Dendritic cell treated with granulocyte-macrophage colony-stimulating factor and Interleukin-4, amounts not matched to agents 40 ng/mL and 50 ng/mL, for 4 days (primary cell): ENCODE measurements around the gene DCXR.
"Not testable (repeated sequence)": the region's sequence is repeated elsewhere in the genome, so short reads cannot be mapped to it uniquely, and the experiment has no call there.

ENCODE experiments used
- H3K27ac Mint-ChIP-seq: one replicate; pipeline ENCODE4 v1.8.0; 2022; ENCODE audit warnings: mild to moderate bottlenecking, mixed read lengths
- H3K27me3 Mint-ChIP-seq: one replicate; pipeline ENCODE4 v1.8.0; 2022; ENCODE audit warnings: mild to moderate bottlenecking, mixed read lengths
- H3K36me3 Mint-ChIP-seq: one replicate; pipeline ENCODE4 v1.8.0; 2022; ENCODE audit warnings: low read depth, mixed read lengths
- H3K4me1 Mint-ChIP-seq: one replicate; pipeline ENCODE4 v1.8.0; 2022; ENCODE audit warnings: low read depth, mixed read lengths
- H3K4me3 Mint-ChIP-seq: one replicate; pipeline ENCODE4 v1.8.0; 2022; ENCODE audit warnings: mild to moderate bottlenecking, moderate library complexity, mixed read lengths
- H3K9me3 Mint-ChIP-seq: one replicate; pipeline ENCODE4 v1.8.0; 2022; ENCODE audit warnings: mixed read lengths
- intact Hi-C: fragments of 100-400 bp; cut with micrococcal nuclease; formaldehyde crosslinking; loops from one replicate; pipeline ENCODE4 v1.15.0; 2022

The DCXR gene

GRCh38 chr17:82047914-82048570, 10.5 kb upstream of the DCXR start:
- H3K9me3 Mint-ChIP-seq = no peaks in the 10 kb centered on the region
- no peaks in the 10 kb centered on the region for H3K27me3 Mint-ChIP-seq
- intact Hi-C loops = no loop called here
- H3K4me1 Mint-ChIP-seq = peaks cover 32% of the 10 kb centered on the region
- no peak overlapping the region for H3K4me3 Mint-ChIP-seq
- peaks cover 49% of the 10 kb centered on the region for H3K36me3 Mint-ChIP-seq
- H3K27ac Mint-ChIP-seq = peak overlapping the region; percentile 54

DNA sequence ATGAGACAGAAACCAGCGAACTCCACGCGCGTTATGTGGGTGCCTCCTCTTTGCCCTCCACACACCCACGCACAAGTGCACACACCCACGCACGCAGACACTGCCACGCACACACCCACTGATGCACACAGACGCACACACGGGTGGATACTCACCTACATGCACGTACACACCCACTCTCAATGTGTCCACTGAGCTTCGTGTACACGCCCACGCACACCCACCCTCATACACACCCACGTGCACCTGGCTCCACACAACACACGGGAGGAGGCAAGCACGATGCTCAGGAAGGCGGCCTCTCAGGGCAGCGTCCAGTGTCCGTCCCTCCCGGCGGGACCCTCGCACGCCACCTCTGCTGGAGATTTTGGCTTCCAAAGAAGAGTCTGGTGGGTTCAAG, 9.9 kb upstream of the DCXR start:
- Mint-ChIP-seq H3K36me3 (peaks cover 47% of the 10 kb centered on the region), H3K27me3 (no peaks in the 10 kb centered on the region), H3K9me3 (no peaks in the 10 kb centered on the region), H3K27ac (no peak overlapping the region), H3K4me3 (no peak overlapping the region), H3K4me1 (peaks cover 26% of the 10 kb centered on the region)
- intact Hi-C loops = no loop called here

DNA sequence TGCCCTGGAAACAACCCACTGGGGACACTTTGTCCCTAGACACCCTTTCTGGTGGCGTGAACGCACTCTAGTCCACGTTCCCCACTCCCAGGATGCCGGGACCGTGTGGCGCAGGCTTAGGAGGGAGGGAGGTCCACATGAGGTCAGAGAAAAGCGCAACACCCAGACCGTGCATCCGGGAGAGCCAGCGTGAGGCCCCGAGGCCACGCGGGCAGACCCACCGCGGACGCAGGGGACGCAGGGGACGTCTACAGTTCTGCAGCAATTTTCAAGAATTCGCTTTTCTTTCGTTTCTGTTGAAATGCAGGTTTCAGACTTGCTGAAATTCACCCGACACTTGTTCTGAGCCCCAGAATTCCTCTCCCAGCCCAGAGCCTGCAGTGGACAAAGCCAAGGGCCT, 9.4 kb upstream of the DCXR start:
- peaks cover 47% of the 10 kb centered on the region for H3K36me3 Mint-ChIP-seq
- no peak overlapping the region for H3K27ac Mint-ChIP-seq
- H3K4me1 Mint-ChIP-seq = peaks cover 26% of the 10 kb centered on the region
- no peaks in the 10 kb centered on the region for H3K27me3 Mint-ChIP-seq
- no peak overlapping the region for H3K4me3 Mint-ChIP-seq
- intact Hi-C loops = no loop called here
- no peaks in the 10 kb centered on the region for H3K9me3 Mint-ChIP-seq

- intact Hi-C loops = no loop called here
- H3K9me3 Mint-ChIP-seq = no peaks in the 10 kb centered on the region
- H3K4me1 Mint-ChIP-seq = peaks cover 31% of the 10 kb centered on the region
- no peak overlapping the region for H3K27ac Mint-ChIP-seq
- H3K27me3 Mint-ChIP-seq = peaks cover 4% of the 10 kb centered on the region
- H3K36me3 Mint-ChIP-seq = peaks cover 46% of the 10 kb centered on the region
- no peak overlapping the region for H3K4me3 Mint-ChIP-seq
Observed at GRCh38 chr17:82045936-82046484, 8.5 kb upstream of the DCXR start.

DNA sequence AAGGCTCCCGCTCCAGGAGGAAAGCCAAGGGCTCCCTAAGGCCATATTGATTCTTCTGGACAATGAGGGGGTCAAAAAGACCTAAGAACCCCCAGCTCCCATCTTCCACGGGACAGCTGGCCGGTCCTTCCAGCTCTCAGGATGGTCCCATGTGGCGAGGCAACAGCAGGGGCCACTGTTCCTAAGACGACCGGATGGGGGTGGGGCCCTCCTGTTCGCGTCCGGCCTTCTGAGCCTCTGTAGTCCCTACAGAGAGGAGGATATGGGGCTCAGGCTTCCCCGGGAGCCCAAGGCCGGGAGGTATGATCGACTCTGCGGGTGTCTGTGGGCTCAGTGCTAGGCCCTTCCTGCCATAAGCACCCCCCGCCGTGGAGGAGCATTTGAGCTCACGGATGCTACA, 6.0 kb upstream of the DCXR start:
- Mint-ChIP-seq H3K4me1 (peaks cover 19% of the 10 kb centered on the region), H3K27me3 (peaks cover 7% of the 10 kb centered on the region), H3K4me3 (no peak overlapping the region), H3K27ac (no peak overlapping the region), H3K9me3 (no peaks in the 10 kb centered on the region), H3K36me3 (peaks cover 21% of the 10 kb centered on the region)
- intact Hi-C loops = no loop called here

DNA sequence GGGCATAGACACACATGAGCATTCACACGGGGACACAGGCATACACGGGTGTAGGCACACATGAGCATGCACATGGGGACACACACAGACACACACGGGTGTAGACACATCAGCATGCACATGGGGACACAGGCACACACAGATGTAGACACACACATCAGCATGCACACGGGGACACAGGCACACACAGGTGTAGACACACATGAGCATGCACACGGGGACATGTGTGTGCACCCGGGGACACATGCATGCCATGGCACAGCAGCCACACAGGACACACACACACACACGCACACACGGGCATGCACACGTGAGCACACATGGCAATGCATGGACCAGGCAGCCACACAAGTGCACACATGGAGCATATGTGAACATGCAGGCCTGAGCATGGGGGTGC, 5.2 kb upstream of the DCXR start:
- intact Hi-C loops = no loop called here
- Mint-ChIP-seq H3K27me3 (peaks cover 7% of the 10 kb centered on the region), H3K36me3 (peaks cover 12% of the 10 kb centered on the region), H3K9me3 (no peaks in the 10 kb centered on the region), H3K27ac (no peak overlapping the region), H3K4me3 (no peak overlapping the region), H3K4me1 (peaks cover 25% of the 10 kb centered on the region)

DNA sequence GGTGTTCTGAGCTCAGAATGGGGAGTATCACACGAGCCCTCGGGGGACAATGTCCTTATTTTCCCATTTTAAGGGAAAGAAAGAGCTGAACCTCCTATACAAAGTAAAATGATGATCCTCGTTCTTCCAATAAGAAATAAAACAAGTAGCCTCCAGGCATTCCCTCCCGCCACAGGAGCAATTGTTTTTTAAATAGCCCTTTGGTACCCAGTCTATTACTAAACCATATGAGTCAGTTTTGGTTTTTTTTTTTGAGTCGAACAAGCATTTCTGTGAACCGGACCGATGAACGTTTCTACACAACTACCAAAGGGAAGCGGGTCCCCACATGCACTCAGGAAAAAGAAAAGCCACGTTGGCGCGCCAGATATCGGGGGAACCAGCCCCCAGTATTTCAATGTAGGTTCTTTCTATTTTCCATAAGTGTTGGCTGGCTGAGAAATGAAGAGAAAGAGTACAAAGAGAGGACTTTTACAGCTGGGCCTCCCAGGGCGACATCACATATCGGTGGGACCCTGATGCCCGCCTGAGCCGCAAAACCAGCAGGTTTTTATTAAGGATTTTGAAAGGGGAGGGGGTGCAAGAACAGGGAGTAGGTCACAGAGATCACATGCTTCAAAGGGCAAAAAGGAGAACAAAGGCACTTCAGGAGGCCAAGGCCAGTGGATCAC, 3.8 kb upstream of the DCXR start:
- intact Hi-C loops = no loop called here
- Mint-ChIP-seq H3K4me1 (peaks cover 31% of the 10 kb centered on the region), H3K27me3 (peaks cover 7% of the 10 kb centered on the region), H3K9me3 (no peaks in the 10 kb centered on the region), H3K27ac (no peak overlapping the region), H3K4me3 (no peak overlapping the region), H3K36me3 (no peaks in the 10 kb centered on the region)

DNA sequence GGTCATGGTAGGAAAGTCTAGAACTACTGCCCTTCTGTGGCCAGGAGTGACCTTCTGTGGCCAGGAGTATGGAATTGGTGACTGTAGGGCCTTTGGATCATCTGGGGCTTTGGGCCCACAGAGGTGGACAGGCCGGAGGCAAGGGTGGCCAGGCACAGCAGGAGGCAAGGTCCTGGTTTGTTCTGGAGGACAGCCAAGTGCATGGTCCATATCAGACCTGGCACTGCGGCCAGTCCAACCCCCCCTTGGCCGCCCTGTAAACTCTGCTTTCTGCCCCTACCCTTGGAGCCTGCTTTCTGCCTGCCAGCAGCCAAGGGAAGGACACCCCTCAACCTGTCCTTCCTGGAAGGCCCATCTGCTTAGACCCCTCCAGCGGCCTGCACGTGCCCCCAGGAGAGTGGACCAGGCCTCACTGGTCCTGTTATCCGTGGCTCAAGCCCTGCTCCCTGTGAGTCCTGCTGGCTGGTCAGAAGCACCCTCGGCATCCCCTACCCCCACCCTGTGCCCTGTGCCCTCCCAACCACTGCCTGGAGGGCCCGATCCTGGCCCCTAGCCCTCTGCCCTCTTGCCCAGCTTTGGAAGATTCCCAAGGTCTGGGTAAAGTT, 2.3 kb upstream of the DCXR start:
- peaks cover 46% of the 10 kb centered on the region for H3K4me1 Mint-ChIP-seq
- H3K9me3 Mint-ChIP-seq = no peaks in the 10 kb centered on the region
- intact Hi-C loops = loop anchor here (10.0 kb wide), 1 partner anchor 65 kb away; no protein-coding TSS in a partner anchor
- peaks cover 8% of the 10 kb centered on the region for H3K27me3 Mint-ChIP-seq
- peaks cover 15% of the 10 kb centered on the region for H3K36me3 Mint-ChIP-seq
- peak overlapping the region; percentile 23 for H3K27ac Mint-ChIP-seq
- H3K4me3 Mint-ChIP-seq = no peak overlapping the region

- H3K4me3 Mint-ChIP-seq, H3K9me3 Mint-ChIP-seq, H3K27me3 Mint-ChIP-seq: not testable (repeated sequence)
- Mint-ChIP-seq H3K36me3 (peaks cover 20% of the 10 kb centered on the region), H3K4me1 (peaks cover 46% of the 10 kb centered on the region), H3K27ac (peak overlapping the region; percentile 23)
- intact Hi-C loops = loop anchor here (10.0 kb wide), 1 partner anchor 66 kb away; no protein-coding TSS in a partner anchor
Observed at GRCh38 chr17:82038796-82039409, 1.4 kb upstream of the DCXR start.

DNA sequence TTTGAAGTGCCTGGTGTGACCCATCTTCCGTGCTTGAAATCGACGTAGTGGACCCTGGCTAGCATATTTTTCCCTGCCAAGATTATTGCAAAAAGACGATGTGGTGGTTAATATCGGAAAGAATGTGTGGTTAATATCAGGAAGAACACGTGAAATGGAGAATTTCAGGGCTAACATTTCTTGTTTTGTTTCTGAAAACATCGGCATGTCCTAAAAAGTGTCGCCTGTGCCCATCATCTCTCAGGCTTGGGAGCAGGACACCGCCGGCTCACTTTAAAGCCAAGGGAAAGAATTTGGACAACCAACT, 345 bp upstream of the DCXR start:
- intact Hi-C loops = loop anchor here (1.0 to 10.0 kb wide), 2 partner anchors 13 to 67 kb away; partner anchors contain the start of genes GPS1 and RFNG
- peaks cover 46% of the 10 kb centered on the region for H3K4me1 Mint-ChIP-seq
- no peaks in the 10 kb centered on the region for H3K9me3 Mint-ChIP-seq
- H3K27me3 Mint-ChIP-seq = peaks cover 16% of the 10 kb centered on the region
- H3K36me3 Mint-ChIP-seq = peaks cover 20% of the 10 kb centered on the region
- H3K27ac Mint-ChIP-seq = peak overlapping the region; percentile 93
- H3K4me3 Mint-ChIP-seq = peak overlapping the region; percentile 82

GRCh38 chr17:82036634-82037091, 834 bp downstream of the DCXR start:
- peaks cover 45% of the 10 kb centered on the region for H3K4me1 Mint-ChIP-seq
- intact Hi-C loops = loop anchor here (1.0 to 10.0 kb wide), 2 partner anchors 15 to 68 kb away; partner anchors contain the start of genes GPS1 and RFNG
- peaks cover 20% of the 10 kb centered on the region for H3K36me3 Mint-ChIP-seq
- no peak overlapping the region for H3K27ac Mint-ChIP-seq
- peak overlapping the region; percentile 82 for H3K4me3 Mint-ChIP-seq
- H3K27me3 Mint-ChIP-seq = peaks cover 25% of the 10 kb centered on the region
- no peaks in the 10 kb centered on the region for H3K9me3 Mint-ChIP-seq

- intact Hi-C loops = loop anchor here (10.0 kb wide), 1 partner anchor 69 kb away; no protein-coding TSS in a partner anchor
- Mint-ChIP-seq H3K9me3 (no peaks in the 10 kb centered on the region), H3K27ac (peak overlapping the region; percentile 25), H3K4me3 (peak overlapping the region; percentile 82), H3K27me3 (peaks cover 21% of the 10 kb centered on the region), H3K36me3 (peaks cover 20% of the 10 kb centered on the region), H3K4me1 (peaks cover 40% of the 10 kb centered on the region)
Observed at GRCh38 chr17:82035956-82036633, 1.4 kb downstream of the DCXR start.

DNA sequence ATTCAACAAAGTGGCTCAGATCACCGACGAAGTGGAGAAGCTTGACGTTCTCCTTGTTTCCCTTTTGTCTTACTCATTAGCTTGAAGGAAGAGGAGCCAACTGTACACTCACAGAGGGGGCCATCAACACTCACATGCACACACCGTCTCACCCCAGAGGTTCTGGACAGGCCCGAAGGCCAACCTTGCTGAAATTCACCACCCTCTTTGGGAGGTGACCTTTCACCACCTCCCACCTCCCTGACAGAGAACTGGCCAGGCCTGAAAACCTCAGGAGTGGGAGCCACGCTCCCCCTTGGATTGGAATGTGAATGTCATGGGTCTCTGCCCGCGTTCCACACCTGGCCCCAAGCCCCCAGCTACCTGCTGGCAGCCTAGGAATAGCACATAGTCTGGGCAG, 2.0 kb downstream of the DCXR start:
- Mint-ChIP-seq H3K36me3 (peaks cover 20% of the 10 kb centered on the region), H3K27ac (peak overlapping the region; percentile 25), H3K9me3 (no peaks in the 10 kb centered on the region), H3K4me1 (peaks cover 43% of the 10 kb centered on the region), H3K4me3 (no peak overlapping the region), H3K27me3 (peaks cover 20% of the 10 kb centered on the region)
- intact Hi-C loops = loop anchor here (10.0 kb wide), 1 partner anchor 69 kb away; no protein-coding TSS in a partner anchor
